VCaP (cell line): ENCODE measurements around the gene ATG4A.

ENCODE experiments used
- H3K27ac ChIP-seq: fragments of 450-650 bp; 2 replicates; pipeline ENCODE4 v1.5.1; 2017
- CTCF ChIP-seq: fragments of 450-650 bp; conservative IDR thresholded peaks from 2 replicates; pipeline ENCODE4 v1.5.1; 2017; ENCODE audit warnings: mild to moderate bottlenecking, moderate library complexity

The ATG4A gene

GRCh38 chrX:108168961-108169740 lies 77.6 kb downstream of the ATG4A start:
- no peak for TF ChIP-seq CTCF
- H3K27ac ChIP-seq: no peak overlapping the region

- H3K27ac ChIP-seq: no peak overlapping the region
- no peak for TF ChIP-seq CTCF
Measured at GRCh38 chrX:108169768-108170167, 78.2 kb downstream of the ATG4A start.

GRCh38 chrX:108171671-108172070 lies 80.1 kb downstream of the ATG4A start:
- TF ChIP-seq CTCF: no peak
- no peak overlapping the region for H3K27ac ChIP-seq

GRCh38 chrX:108173874-108174273 lies 82.3 kb downstream of the ATG4A start:
- H3K27ac ChIP-seq: no peak overlapping the region
- TF ChIP-seq CTCF: no peak

- H3K27ac ChIP-seq: no peak overlapping the region
- no peak for TF ChIP-seq CTCF
Measured at GRCh38 chrX:108177351-108178142, 86.0 kb downstream of the ATG4A start.

- no peak overlapping the region for H3K27ac ChIP-seq
- no peak for TF ChIP-seq CTCF
Measured at GRCh38 chrX:108178143-108178498, 86.5 kb downstream of the ATG4A start.

- TF ChIP-seq CTCF: no peak
- H3K27ac ChIP-seq: no peak overlapping the region
Measured at GRCh38 chrX:108186811-108187210, 95.2 kb downstream of the ATG4A start.
